OCI-LY3 (cell line): Measurements from ENCODE around the gene PTPRT.

Source experiments
- H2AFZ ChIP-seq: fragments of 200-600, 300-600 bp; shearing (Covaris generic); 2 replicates; pipeline ENCODE4 v1.6.0; 2014; ENCODE audit warnings: antibody characterized with exemption, low read depth, low read length
- H3K27ac ChIP-seq: fragments of 200-600, 300-600 bp; sonication (generic); 2 replicates; pipeline ENCODE4 v1.5.1; 2014; ENCODE audit warnings: mild to moderate bottlenecking, low read length, moderate library complexity, mixed read lengths
- H3K27me3 ChIP-seq: fragments of 200-600, 300-600 bp; sonication (generic); 2 replicates; pipeline ENCODE4 v1.6.1; 2014; ENCODE audit warnings: low read depth, low read length, mixed read lengths
- H3K36me3 ChIP-seq: fragments of 200-600, 300-600 bp; sonication (generic); replicated peaks from 2 replicates; pipeline ENCODE3; 2014; ENCODE audit warnings: low read depth, low read length, mixed read lengths
- H3K4me1 ChIP-seq: fragments of 300-600, 200-600 bp; sonication (generic); 2 replicates; pipeline ENCODE4 v1.6.1; 2014; ENCODE audit warnings: low read length, mixed read lengths
- H3K4me2 ChIP-seq: fragments of 200-600, 300-600 bp; sonication (generic); 2 replicates; pipeline ENCODE4 v1.6.1; 2014; ENCODE audit warnings: low read length, mixed read lengths
- H3K4me3 ChIP-seq: fragments of 300-600, 200-600 bp; sonication (generic); 2 replicates; pipeline ENCODE4 v1.5.1; 2014; ENCODE audit warnings: antibody characterized with exemption, mild to moderate bottlenecking, low read length, moderate library complexity
- H3K79me2 ChIP-seq: fragments of 300-600, 200-600 bp; shearing (Covaris generic); 2 replicates; pipeline ENCODE4 v1.6.1; 2014; ENCODE audit warnings: mild to moderate bottlenecking, low read length, mixed read lengths
- H3K9ac ChIP-seq: fragments of 300-600, 200-600 bp; shearing (Covaris generic); 2 replicates; pipeline ENCODE4 v1.6.0; 2014; ENCODE audit warnings: mild to moderate bottlenecking, low read length, moderate library complexity
- H3K9me3 ChIP-seq: fragments of 200-600, 300-600 bp; shearing (Covaris generic); 2 replicates; pipeline ENCODE4 v1.6.1; 2014; ENCODE audit warnings: low read length, mixed read lengths; ENCODE audit not compliant: insufficient read depth
- H4K20me1 ChIP-seq: fragments of 200-600, 300-600 bp; sonication (generic); 2 replicates; pipeline ENCODE4 v1.6.1; 2016; ENCODE audit warnings: low read length, mixed read lengths; ENCODE audit not compliant: insufficient read depth
- CTCF ChIP-seq: fragments of 200-600, 300-600 bp; sonication (generic); IDR thresholded peaks from 2 replicates; pipeline ENCODE4 v1.5.1; 2014; ENCODE audit warnings: antibody characterized with exemption, low read length, low read depth
- EZH2phosphoT487 ChIP-seq: fragments of 200-600 bp; shearing (Covaris generic); IDR thresholded peaks from 2 replicates; pipeline ENCODE4 v1.6.1; 2018; ENCODE audit warnings: antibody characterized with exemption, mixed run types, low read depth

PTPRT gene

GRCh38 chr20:42111349-42111748 is 1078.4 kb downstream of the PTPRT start:
- no peak for TF ChIP-seq CTCF
- TF ChIP-seq EZH2phosphoT487, result no peak
- no peak overlapping the region for H3K4me2 ChIP-seq
- no peaks in the 10 kb centered on the region for H3K9me3 ChIP-seq
- no peaks in the 10 kb centered on the region for H3K79me2 ChIP-seq
- H3K27ac ChIP-seq, result no peak overlapping the region
- no peaks in the 10 kb centered on the region for H3K36me3 ChIP-seq
- peaks cover 12% of the 10 kb centered on the region for H3K27me3 ChIP-seq
- H3K9ac ChIP-seq, result no peak overlapping the region
- no peak overlapping the region for H3K4me3 ChIP-seq
- no peaks in the 10 kb centered on the region for H3K4me1 ChIP-seq
- H4K20me1 ChIP-seq, result no peaks in the 10 kb centered on the region
- H2AFZ ChIP-seq, result no peak overlapping the region

- Histone ChIP-seq H3K9ac (no peak overlapping the region), H2AFZ (no peak overlapping the region), H3K27me3 (peaks cover 18% of the 10 kb centered on the region), H3K27ac (no peak overlapping the region), H4K20me1 (no peaks in the 10 kb centered on the region), H3K4me3 (no peak overlapping the region), H3K4me1 (no peaks in the 10 kb centered on the region), H3K79me2 (no peaks in the 10 kb centered on the region), H3K4me2 (no peak overlapping the region), H3K9me3 (no peaks in the 10 kb centered on the region), H3K36me3 (no peaks in the 10 kb centered on the region)
- TF ChIP-seq CTCF (no peak), EZH2phosphoT487 (no peak)
Measured at GRCh38 chr20:42110301-42110700, 1079.4 kb downstream of the PTPRT start.

GRCh38 chr20:42102000-42102399 is 1087.7 kb downstream of the PTPRT start:
- no peak for TF ChIP-seq EZH2phosphoT487
- TF ChIP-seq CTCF, result no peak
- Histone ChIP-seq H3K79me2 (no peaks in the 10 kb centered on the region), H3K4me2 (no peak overlapping the region), H3K27ac (no peak overlapping the region), H3K4me3 (no peak overlapping the region), H3K9ac (no peak overlapping the region), H2AFZ (no peak overlapping the region), H3K36me3 (no peaks in the 10 kb centered on the region), H3K27me3 (peaks cover 44% of the 10 kb centered on the region), H3K9me3 (no peaks in the 10 kb centered on the region), H3K4me1 (no peaks in the 10 kb centered on the region), H4K20me1 (no peaks in the 10 kb centered on the region)

DNA sequence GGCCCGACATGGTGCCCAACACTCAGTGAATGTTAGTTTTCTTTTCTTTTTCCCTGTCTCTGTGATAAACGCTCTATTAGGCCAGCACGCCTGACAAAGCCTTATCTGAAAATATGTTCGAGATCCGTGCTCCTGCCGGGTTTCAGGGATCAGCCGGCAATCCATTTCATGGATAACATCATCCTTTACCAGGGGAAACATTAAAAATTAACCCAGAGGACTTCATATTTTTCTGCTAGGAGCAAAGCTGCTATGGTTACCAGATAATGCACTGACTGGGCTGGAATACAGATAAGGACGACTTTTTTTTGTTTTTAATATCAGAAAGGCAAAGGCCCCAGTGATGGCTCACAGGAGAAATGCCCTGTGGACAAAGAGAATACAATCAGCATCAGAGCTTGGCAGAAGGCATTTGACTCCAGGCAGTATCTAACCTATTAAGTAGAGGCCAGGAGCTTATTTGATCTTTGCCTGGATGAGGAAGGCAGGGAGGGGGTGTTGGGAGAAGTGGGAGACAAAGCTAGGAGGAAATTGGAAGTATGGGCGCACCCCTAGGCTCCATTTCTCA is 1089.5 kb downstream of the PTPRT start:
- no peak overlapping the region for H2AFZ ChIP-seq
- no peak overlapping the region for H3K27ac ChIP-seq
- H3K27me3 ChIP-seq, result peaks cover 37% of the 10 kb centered on the region
- no peaks in the 10 kb centered on the region for H3K79me2 ChIP-seq
- H3K9me3 ChIP-seq, result no peaks in the 10 kb centered on the region
- no peak overlapping the region for H3K4me3 ChIP-seq
- no peak overlapping the region for H3K4me2 ChIP-seq
- no peaks in the 10 kb centered on the region for H4K20me1 ChIP-seq
- H3K9ac ChIP-seq, result no peak overlapping the region
- TF ChIP-seq CTCF, result no peak
- no peak for TF ChIP-seq EZH2phosphoT487
- H3K4me1 ChIP-seq, result no peaks in the 10 kb centered on the region
- H3K36me3 ChIP-seq, result no peaks in the 10 kb centered on the region
